ENCODE results near the gene DIPK2B.

Gene DIPK2B
- total RNA-seq: 0 reads per million in 2 donors

- no peak for DNase-seq
Measured at GRCh38 chrX:45200741-45201234, at the start of gene DIPK2B. Gene DIPK2B (minus strand): TSS chrX:45200876. CDS start chrX:45200826, 50 bp downstream.

GRCh38 chrX:45240301-45240700 lies 39.6 kb upstream of the DIPK2B start:
- no peak for DNase-seq

GRCh38 chrX:45238489-45238888 lies 37.8 kb upstream of the DIPK2B start:
- no peak for DNase-seq

- no peak for DNase-seq
Measured at GRCh38 chrX:45233531-45233930, 32.9 kb upstream of the DIPK2B start.

GRCh38 chrX:45232139-45232538 lies 31.5 kb upstream of the DIPK2B start:
- DNase-seq: no peak

- DNase-seq: no peak
Measured at GRCh38 chrX:45230410-45230809, 29.7 kb upstream of the DIPK2B start.

- no peak for DNase-seq
Measured at GRCh38 chrX:45229348-45229747, 28.7 kb upstream of the DIPK2B start.

- no peak for DNase-seq
Measured at GRCh38 chrX:45228126-45228525, 27.4 kb upstream of the DIPK2B start.

GRCh38 chrX:45208121-45208856 lies 7.6 kb upstream of the DIPK2B start:
- DNase-seq: no peak

- DNase-seq: no peak
Measured at GRCh38 chrX:45202171-45202570, 1.5 kb upstream of the DIPK2B start.

- DNase-seq: no peak
Measured at GRCh38 chrX:45198706-45199105, 2.0 kb downstream of the DIPK2B start.

- DNase-seq: no peak
Measured at GRCh38 chrX:45198301-45198700, 2.4 kb downstream of the DIPK2B start.

- DNase-seq: no peak
Measured at GRCh38 chrX:45196701-45197100, 4.0 kb downstream of the DIPK2B start.

- no peak for DNase-seq
Measured at GRCh38 chrX:45191820-45192409, 8.8 kb downstream of the DIPK2B start.

- no peak for DNase-seq
Measured at GRCh38 chrX:45191383-45191782, 9.3 kb downstream of the DIPK2B start.

GRCh38 chrX:45187731-45188130 lies 12.9 kb downstream of the DIPK2B start:
- no peak for DNase-seq

- no peak for DNase-seq
Measured at GRCh38 chrX:45186643-45187026, 14.0 kb downstream of the DIPK2B start.

- DNase-seq: no peak
Measured at GRCh38 chrX:45184211-45184610, 16.5 kb downstream of the DIPK2B start.

- DNase-seq: no peak
Measured at GRCh38 chrX:45172890-45173289, 27.8 kb downstream of the DIPK2B start.

- no peak for DNase-seq
Measured at GRCh38 chrX:45166781-45167180, 33.9 kb downstream of the DIPK2B start.

- DNase-seq: no peak
Measured at GRCh38 chrX:45165726-45166125, 35.0 kb downstream of the DIPK2B start.

GRCh38 chrX:45164995-45165394 lies 35.7 kb downstream of the DIPK2B start:
- no peak for DNase-seq

GRCh38 chrX:45164021-45164621 lies 36.6 kb downstream of the DIPK2B start:
- DNase-seq: no peak

GRCh38 chrX:45157647-45158046 lies 43.0 kb downstream of the DIPK2B start:
- no peak for DNase-seq
